ENCODE data around the gene ANAPC15. TPM values are rescaled to one million over a fixed set of nuclear protein-coding genes. Genes with fewer than 3 reads are reported as not detected.

Gene ANAPC15
- total RNA-seq, 2 experiments from 2014 or later: 48.8 to 52.5 TPM

DNA sequence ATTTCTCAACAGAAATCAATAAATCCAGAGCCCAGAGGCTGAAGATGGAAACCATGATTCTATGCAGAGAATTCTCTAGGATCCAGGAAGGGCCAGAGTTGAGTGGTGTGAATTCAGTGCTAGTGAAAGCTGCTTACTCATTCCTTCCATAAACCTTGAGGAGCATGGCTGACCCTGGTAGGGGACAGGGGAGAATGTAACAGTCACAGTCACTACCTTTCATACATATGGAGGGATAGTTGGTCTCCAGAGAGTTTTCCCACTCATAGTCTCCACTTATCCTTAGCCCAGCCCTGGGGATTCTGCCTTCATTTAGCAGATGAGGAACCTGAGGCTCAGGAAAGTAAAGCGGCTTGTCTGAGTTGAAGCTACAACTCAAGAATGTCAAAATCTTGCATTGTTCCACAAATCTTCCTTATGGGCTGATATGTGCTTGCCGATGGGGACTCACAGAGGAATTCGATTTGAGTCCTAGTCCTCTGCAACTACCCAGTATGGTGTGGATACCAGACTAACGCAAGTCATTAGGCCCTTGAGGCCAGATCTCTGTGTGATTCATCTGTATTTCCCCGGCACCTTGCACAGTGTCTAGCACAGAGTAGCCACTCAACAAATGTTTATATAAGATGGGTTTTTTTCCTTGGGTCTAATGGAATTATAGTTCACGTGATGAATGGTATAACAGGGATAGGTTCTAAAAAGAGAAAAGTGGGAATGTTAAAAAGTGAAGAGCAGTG is 3.7 kb upstream of the ANAPC15 start:
- no peaks in the 10 kb centered on the region for H3K9me3 ChIP-seq (ENCODE audit: control insufficient read depth in 1 of 2, insufficient read depth in 1 of 2, low read length in 2 of 2)

GRCh38 chr11:72114570-72114969 is 2.1 kb upstream of the ANAPC15 start:
- H3K27ac Mint-ChIP-seq: peak overlapping the region; percentile 98

More for the DNA sequence above, 3.7 kb upstream of the ANAPC15 start:
- no peaks in the 10 kb centered on the region for H3K9me3 Mint-ChIP-seq
- TF ChIP-seq CTCF (IDR thresholded peaks at IDR 0.05): no peak
- intact Hi-C loops (cut with DNase I, micrococcal nuclease): loop anchor here (10.0 kb wide), 2 partner anchors 109 to 679 kb away; partner anchors contain the start of genes INPPL1 (in 1 of the 2) and STARD10 (in 1 of the 2)
- peaks cover 17% of the 10 kb centered on the region for H3K36me3 Mint-ChIP-seq (ENCODE audit: low read depth)
- ChIA-PET CTCF (no interaction called here), POLR2A (interaction anchor here (1.8 kb wide), 1 partner anchor 76 kb away, joined by 8 read pairs; no protein-coding TSS in a partner anchor)
- no peak overlapping the region for H3K27ac Mint-ChIP-seq
- no peak overlapping the region for H3K4me3 Mint-ChIP-seq
- Histone ChIP-seq H3K27me3 (ENCODE audit: control insufficient read depth in 1 of 2, insufficient read depth in 2 of 2, low read length in 2 of 2) (no peaks in the 10 kb centered on the region), H3K4me3 (ENCODE audit: low read length) (no peak overlapping the region), H3K36me3 (ENCODE audit: insufficient read depth, low read length) (no peaks in the 10 kb centered on the region), H3K4me1 (ENCODE audit: insufficient read depth, low read length) (peaks cover 17% of the 10 kb centered on the region), H3K27ac (ENCODE audit: low read depth in 1 of 2, low read length in 2 of 2) (no peak overlapping the region)
- ATAC-seq (ENCODE audit: poor library complexity) (no peak), DNase-seq (no peak)
- peaks cover 19% of the 10 kb centered on the region for H3K4me1 Mint-ChIP-seq (ENCODE audit: low read depth)
- peaks cover 14% of the 10 kb centered on the region for H3K27me3 Mint-ChIP-seq

More at GRCh38 chr11:72114570-72114969, 2.1 kb upstream of the ANAPC15 start:
- Mint-ChIP-seq H3K9me3 (no peaks in the 10 kb centered on the region), H3K36me3 (ENCODE audit: low read depth) (peaks cover 30% of the 10 kb centered on the region), H3K27me3 (peaks cover 9% of the 10 kb centered on the region), H3K4me3 (no peak overlapping the region), H3K4me1 (ENCODE audit: low read depth) (peaks cover 19% of the 10 kb centered on the region)
- no peak for TF ChIP-seq CTCF (IDR thresholded peaks at IDR 0.05)
- no peaks in the 10 kb centered on the region for H3K9me3 ChIP-seq (ENCODE audit: control insufficient read depth in 1 of 2, insufficient read depth in 1 of 2, low read length in 2 of 2)
- no peak overlapping the region for H3K27ac ChIP-seq (ENCODE audit: low read depth in 1 of 2, low read length in 2 of 2)
- intact Hi-C loops (cut with DNase I, micrococcal nuclease): loop anchor here (2.0 to 10.0 kb wide), 4 partner anchors 26 to 1763 kb away; partner anchors contain the start of genes COA4 (in 1 of the 2), INPPL1 (in 1 of the 2), PAAF1 (in 1 of the 2) and STARD10 (in 1 of the 2)
- ChIA-PET CTCF (no interaction called here), POLR2A (interaction anchor here (1.4 to 1.8 kb wide), 2 partner anchors 74 to 186 kb away, joined by 3 to 8 read pairs; partner anchors contain the start of genes RNF121 and XNDC1N)
- no peaks in the 10 kb centered on the region for H3K27me3 ChIP-seq (ENCODE audit: control insufficient read depth in 1 of 2, insufficient read depth in 2 of 2, low read length in 2 of 2)
- peaks cover 17% of the 10 kb centered on the region for H3K4me1 ChIP-seq (ENCODE audit: insufficient read depth, low read length)
- DNase-seq (no peak), ATAC-seq (ENCODE audit: poor library complexity) (no peak)
- peaks cover 10% of the 10 kb centered on the region for H3K36me3 ChIP-seq (ENCODE audit: insufficient read depth, low read length)
- no peak overlapping the region for H3K4me3 ChIP-seq (ENCODE audit: low read length)

Measured in CD4-positive, alpha-beta T cell (primary cell).